Right lobe of liver (tissue), 4 donors: ENCODE data around the gene CNKSR2.

Experiments used
- CTCF ChIP-seq, 4 donors: fragments of 200-600 bp in 3 of 4; fragments of 450-650 bp in 1 of 4; IDR thresholded peaks; one replicate each; pipeline versions ENCODE4 v1.5.1 to v1.8.0; 2016 to 2022; ENCODE audit warnings: antibody characterized with exemption in 4 of 4, mild to moderate bottlenecking in 2 of 4
- POLR2A ChIP-seq: fragments of 450-650 bp; IDR thresholded peaks from one replicate; pipeline ENCODE4 v1.6.1; 2017; ENCODE audit warnings: antibody characterized with exemption, mild to moderate bottlenecking
- donor health status: DM: no; HTN: no; CAD: no.
- donor health status: DM: no; HTN: no; CAD: no.
- donor health status: DM: no; HTN: yes; CAD: no.

GRCh38 chrX:21674430-21675186, 300.4 kb downstream of the CNKSR2 start:
- TF ChIP-seq CTCF (IDR thresholded peaks at IDR 0.05) (no peak), POLR2A (no peak)
